CD14-positive monocyte (primary cell): ENCODE data around the gene CHMP1B. TPM values are rescaled to one million over a fixed set of nuclear protein-coding genes. Genes with fewer than 3 reads are reported as not detected.

ENCODE experiments used
- DNase-seq, 3 donors: peaks; one replicate each; pipeline ENCODE4 v3.0.0-alpha.2; 2011 to 2022
- H2AFZ ChIP-seq: 2 replicates; pipeline ENCODE4 v1.6.0; 2012; ENCODE audit warnings: mild to moderate bottlenecking, low read depth, low read length, inconsistent platforms; ENCODE audit not compliant: insufficient read depth, poor library complexity, severe bottlenecking
- H3K27ac ChIP-seq, 2 donors: 1 replicate in 1 of 2; 2 replicates in 1 of 2; pipeline ENCODE4 v1.5.1; 2012 to 2013; ENCODE audit warnings: low read length in 2 of 2, control low read depth in 1 of 2, inconsistent platforms in 1 of 2, low read depth in 1 of 2, mild to moderate bottlenecking in 1 of 2
- H3K27me3 ChIP-seq, 2 donors: one replicate each; pipeline versions ENCODE4 v1.6.0 to v1.6.1; 2011 to 2013; ENCODE audit warnings: low read length in 2 of 2; ENCODE audit not compliant: control insufficient read depth in 2 of 2, insufficient read depth in 2 of 2
- H3K36me3 ChIP-seq, 2 donors: replicated peaks in 1 of 2; 1 replicate in 1 of 2; 2 replicates in 1 of 2; pipeline versions ENCODE4 v1.5.1 to v1.6.1; 2012 to 2013; ENCODE audit warnings: low read length in 2 of 2, control low read depth in 1 of 2, inconsistent platforms in 1 of 2, mild to moderate bottlenecking in 1 of 2; ENCODE audit not compliant: insufficient read depth in 2 of 2, control insufficient read depth in 1 of 2
- H3K4me1 ChIP-seq, 2 donors: 1 replicate in 1 of 2; 2 replicates in 1 of 2; pipeline versions ENCODE4 v1.5.1 to v1.6.1; 2012 to 2013; ENCODE audit warnings: low read length in 2 of 2, control low read depth in 1 of 2, inconsistent platforms in 1 of 2, mild to moderate bottlenecking in 1 of 2, moderate library complexity in 1 of 2; ENCODE audit not compliant: insufficient read depth in 2 of 2, control insufficient read depth in 1 of 2
- H3K4me2 ChIP-seq: replicated peaks from 2 replicates; pipeline ENCODE3; 2012; ENCODE audit warnings: low read length, moderate library complexity, mild to moderate bottlenecking; ENCODE audit not compliant: poor library complexity, severe bottlenecking; ENCODE audit errors: extremely low read depth
- H3K4me3 ChIP-seq, 3 experiments: fragments of 200-600 bp in 1 of 3; sonication (generic) in 1 of 3; replicated peaks in 1 of 3; 1 replicate in 2 of 3; 2 replicates in 1 of 3; pipeline ENCODE4 v1.5.1; 2011 to 2013; ENCODE audit warnings: low read length in 3 of 3, mild to moderate bottlenecking in 3 of 3, control low read depth in 2 of 3, low read depth in 2 of 3, inconsistent platforms in 1 of 3, moderate library complexity in 1 of 3
- H3K79me2 ChIP-seq: 2 replicates; pipeline ENCODE4 v1.6.0; 2012; ENCODE audit warnings: mild to moderate bottlenecking, control low read depth, inconsistent platforms, low read length, moderate library complexity; ENCODE audit not compliant: insufficient read depth
- H3K9ac ChIP-seq: 2 replicates; pipeline ENCODE4 v1.6.0; 2017; ENCODE audit warnings: low read length, mild to moderate bottlenecking; ENCODE audit not compliant: insufficient read depth, poor library complexity, severe bottlenecking
- H3K9me3 ChIP-seq, 2 donors: replicated peaks in 1 of 2; 1 replicate in 1 of 2; 2 replicates in 1 of 2; pipeline versions ENCODE4 v1.5.1 to v1.6.1; 2012 to 2013; ENCODE audit warnings: low read length in 2 of 2, control low read depth in 1 of 2; ENCODE audit not compliant: control insufficient read depth in 1 of 2, insufficient read depth in 1 of 2
- H4K20me1 ChIP-seq: 2 replicates; pipeline ENCODE4 v1.6.0; 2012; ENCODE audit warnings: mild to moderate bottlenecking, low read length, control low read depth, moderate library complexity; ENCODE audit not compliant: insufficient read depth
- H3K27ac Mint-ChIP-seq, 7 donors: one replicate each; pipeline ENCODE4 v1.8.0; 2020; ENCODE audit warnings: mild to moderate bottlenecking in 7 of 7, mixed read lengths in 7 of 7, moderate library complexity in 6 of 7, inconsistent platforms in 2 of 7
- H3K27me3 Mint-ChIP-seq, 3 donors: one replicate each; pipeline ENCODE4 v1.8.0; 2021 to 2022; ENCODE audit warnings: low read depth in 3 of 3, mild to moderate bottlenecking in 3 of 3, mixed read lengths in 3 of 3, moderate library complexity in 3 of 3, inconsistent platforms in 1 of 3
- H3K36me3 Mint-ChIP-seq, 2 donors: one replicate each; pipeline ENCODE4 v1.8.0; 2020; ENCODE audit warnings: mixed read lengths in 2 of 2, inconsistent platforms in 1 of 2, mild to moderate bottlenecking in 1 of 2
- H3K4me1 Mint-ChIP-seq: one replicate; pipeline ENCODE4 v1.8.0; 2020; ENCODE audit warnings: mild to moderate bottlenecking, mixed read lengths
- H3K4me3 Mint-ChIP-seq, 2 donors: one replicate each; pipeline ENCODE4 v1.8.0; 2020; ENCODE audit warnings: mild to moderate bottlenecking in 2 of 2, mixed read lengths in 2 of 2, moderate library complexity in 1 of 2
- H3K9me3 Mint-ChIP-seq, 7 donors: one replicate each; pipeline ENCODE4 v1.8.0; 2020 to 2022; ENCODE audit warnings: mixed read lengths in 7 of 7, mild to moderate bottlenecking in 6 of 7, moderate library complexity in 6 of 7, inconsistent platforms in 2 of 7
- WGBS: methylation state at CpG from one replicate; pipeline ENCODE4 v1.1.5; 2013; ENCODE audit warnings: missing lambda C conversion rate; ENCODE audit not compliant: insufficient coverage; 5-methylcytosine and 5-hydroxymethylcytosine counted together
- intact Hi-C, 2 donors: fragments of 100-400 bp; cut with micrococcal nuclease; formaldehyde crosslinking; loops; one replicate each; pipeline versions ENCODE4 v1.15.0 to v1.15.1; 2023
- polyA plus RNA-seq, 3 donors: library from polyadenylated mRNA; depleted of rRNA in 1 of 3; unstranded in 2 of 3; stranded (reverse) in 1 of 3; fragments of 300-500 nt in 2 of 3; fragments of >200 nt in 1 of 3; fragmentation: Illumina TruSeq in 2 of 3; gene quantifications; 1 replicate in 2 of 3; 2 replicates in 1 of 3; pipeline ENCODE4 v1.2.3, GENCODE V29; 2012 to 2021
- TF ChIP-seq, protein P1 (sequence below): fragments of 200-600 bp; IDR thresholded peaks from one replicate; pipeline ENCODE4 v1.8.0; 2022; ENCODE audit warnings: antibody characterized with exemption, mild to moderate bottlenecking

The CHMP1B gene
- polyA plus RNA-seq, 3 donors = 95.2 to 182 (median 105) TPM

DNA sequence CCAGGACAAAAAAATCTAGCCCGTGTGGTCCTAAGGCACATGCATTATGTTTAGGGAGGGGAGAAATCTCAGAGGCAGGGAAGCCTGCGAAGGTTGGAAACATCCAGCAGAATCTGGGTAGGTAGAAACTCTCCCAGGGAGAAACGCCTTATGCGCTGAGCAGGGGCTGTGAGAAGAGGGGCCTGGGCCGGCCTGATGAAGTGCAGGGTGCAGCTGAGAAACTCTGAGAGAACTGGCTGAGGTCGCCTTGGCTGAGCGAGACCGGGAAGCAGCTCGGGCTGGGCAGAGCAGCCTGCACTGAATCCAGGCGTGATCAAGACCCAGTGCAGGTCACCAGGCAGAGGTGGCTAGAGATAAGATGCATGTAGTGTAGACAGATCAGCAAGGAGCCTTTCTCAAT is 15.1 kb downstream of the CHMP1B start:
- no peak overlapping the region for H2AFZ ChIP-seq

GRCh38 chr18:11866764-11867163 is 15.6 kb downstream of the CHMP1B start:
- Mint-ChIP-seq H3K4me1 (no peaks in the 10 kb centered on the region), H3K4me3 (no peak overlapping the region), H3K27me3 (peaks cover 13 to 27% (median 14%) of the 10 kb centered on the region in 3 donors), H3K27ac (no peak overlapping the region), H3K9me3 (peaks cover 0 to 6% (median 0%) of the 10 kb centered on the region in 7 donors), H3K36me3 (no peaks in the 10 kb centered on the region)
- no peak overlapping the region for H3K27ac ChIP-seq
- no peak for DNase-seq
- H2AFZ ChIP-seq = no peak overlapping the region
- H3K9ac ChIP-seq = no peak overlapping the region
- H3K4me2 ChIP-seq = no peak overlapping the region
- WGBS = 73% methylated on average over 4 of the region's 5 CpGs
- intact Hi-C loops = loop anchor here in 1 of 2 donors (10.0 kb wide), 1 partner anchor 132 kb away; no protein-coding TSS in a partner anchor
- no peaks in the 10 kb centered on the region for H3K4me1 ChIP-seq
- no peak overlapping the region for H3K4me3 ChIP-seq
- no peaks in the 10 kb centered on the region for H4K20me1 ChIP-seq
- no peaks in the 10 kb centered on the region for H3K9me3 ChIP-seq
- TF ChIP-seq, protein P1, sequence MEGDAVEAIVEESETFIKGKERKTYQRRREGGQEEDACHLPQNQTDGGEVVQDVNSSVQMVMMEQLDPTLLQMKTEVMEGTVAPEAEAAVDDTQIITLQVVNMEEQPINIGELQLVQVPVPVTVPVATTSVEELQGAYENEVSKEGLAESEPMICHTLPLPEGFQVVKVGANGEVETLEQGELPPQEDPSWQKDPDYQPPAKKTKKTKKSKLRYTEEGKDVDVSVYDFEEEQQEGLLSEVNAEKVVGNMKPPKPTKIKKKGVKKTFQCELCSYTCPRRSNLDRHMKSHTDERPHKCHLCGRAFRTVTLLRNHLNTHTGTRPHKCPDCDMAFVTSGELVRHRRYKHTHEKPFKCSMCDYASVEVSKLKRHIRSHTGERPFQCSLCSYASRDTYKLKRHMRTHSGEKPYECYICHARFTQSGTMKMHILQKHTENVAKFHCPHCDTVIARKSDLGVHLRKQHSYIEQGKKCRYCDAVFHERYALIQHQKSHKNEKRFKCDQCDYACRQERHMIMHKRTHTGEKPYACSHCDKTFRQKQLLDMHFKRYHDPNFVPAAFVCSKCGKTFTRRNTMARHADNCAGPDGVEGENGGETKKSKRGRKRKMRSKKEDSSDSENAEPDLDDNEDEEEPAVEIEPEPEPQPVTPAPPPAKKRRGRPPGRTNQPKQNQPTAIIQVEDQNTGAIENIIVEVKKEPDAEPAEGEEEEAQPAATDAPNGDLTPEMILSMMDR = no peak
- H3K79me2 ChIP-seq = no peaks in the 10 kb centered on the region
- H3K36me3 ChIP-seq = no peaks in the 10 kb centered on the region
- H3K27me3 ChIP-seq = no peaks in the 10 kb centered on the region

More for the DNA sequence above, 15.1 kb downstream of the CHMP1B start:
- H3K9me3 ChIP-seq = no peaks in the 10 kb centered on the region
- no peak overlapping the region for H3K4me3 Mint-ChIP-seq
- no peaks in the 10 kb centered on the region for H3K27me3 ChIP-seq
- H3K27me3 Mint-ChIP-seq = peaks cover 12 to 23% (median 14%) of the 10 kb centered on the region in 3 donors
- H4K20me1 ChIP-seq = no peaks in the 10 kb centered on the region
- H3K27ac Mint-ChIP-seq = no peak overlapping the region
- WGBS = 92% methylated on average over 10 of the region's 10 CpGs
- intact Hi-C loops = loop anchor here in 1 of 2 donors (10.0 kb wide), 1 partner anchor 132 kb away; no protein-coding TSS in a partner anchor
- no peaks in the 10 kb centered on the region for H3K79me2 ChIP-seq
- H3K27ac ChIP-seq = no peak overlapping the region
- H3K36me3 Mint-ChIP-seq = no peaks in the 10 kb centered on the region
- H3K36me3 ChIP-seq = no peaks in the 10 kb centered on the region
- no peak overlapping the region for H3K4me3 ChIP-seq
- H3K4me2 ChIP-seq = no peak overlapping the region
- TF ChIP-seq, protein P1 = no peak
- DNase-seq = no peak
- H3K4me1 Mint-ChIP-seq = no peaks in the 10 kb centered on the region
- no peaks in the 10 kb centered on the region for H3K4me1 ChIP-seq
- H3K9me3 Mint-ChIP-seq = peaks cover 0 to 6% (median 0%) of the 10 kb centered on the region in 7 donors
- no peak overlapping the region for H3K9ac ChIP-seq
